ENCODE results near the gene KNDC1. TPM values are rescaled to one million over a fixed set of nuclear protein-coding genes. Genes with fewer than 3 reads are reported as not detected.

Gene KNDC1
- polyA plus RNA-seq, 1 donor from 2014 or later: 4.3 TPM

- TF ChIP-seq CTCF (IDR thresholded peaks at IDR 0.05; ENCODE audit: poor library complexity, severe bottlenecking) (no peak), TAF1 (IDR thresholded peaks at IDR 0.05; ENCODE audit: low read depth) (no peak)
Observed at GRCh38 chr10:133239990-133240389, 80.0 kb downstream of the KNDC1 start (continued).

- Histone ChIP-seq H3K79me2 (replicated peaks; ENCODE audit: insufficient read depth, low read length) (no peaks in the 10 kb centered on the region), H3K36me3 (ENCODE audit: insufficient read depth, low read length) (no peaks in the 10 kb centered on the region), H3K9me2 (ENCODE audit: insufficient read depth, low read length) (no peaks in the 10 kb centered on the region), H3K27ac (ENCODE audit: low read length) (no peak overlapping the region), H3K27me3 (ENCODE audit: insufficient read depth, low read depth, low read length) (peaks cover 30% of the 10 kb centered on the region), H3K4me3 (ENCODE audit: low read length) (no peak overlapping the region), H3K9me3 (ENCODE audit: low read length) (no peaks in the 10 kb centered on the region), H2AFZ (ENCODE audit: low read depth, low read length) (no peak overlapping the region), H3K9ac (ENCODE audit: low read length) (no peak overlapping the region), H3F3A (ENCODE audit: insufficient read depth, low read length, poor library complexity, severe bottlenecking) (no peaks in the 10 kb centered on the region), H4K20me1 (ENCODE audit: insufficient read depth) (no peaks in the 10 kb centered on the region), H3K4me2 (ENCODE audit: low read length) (no peak overlapping the region)
- TF ChIP-seq, protein P1, sequence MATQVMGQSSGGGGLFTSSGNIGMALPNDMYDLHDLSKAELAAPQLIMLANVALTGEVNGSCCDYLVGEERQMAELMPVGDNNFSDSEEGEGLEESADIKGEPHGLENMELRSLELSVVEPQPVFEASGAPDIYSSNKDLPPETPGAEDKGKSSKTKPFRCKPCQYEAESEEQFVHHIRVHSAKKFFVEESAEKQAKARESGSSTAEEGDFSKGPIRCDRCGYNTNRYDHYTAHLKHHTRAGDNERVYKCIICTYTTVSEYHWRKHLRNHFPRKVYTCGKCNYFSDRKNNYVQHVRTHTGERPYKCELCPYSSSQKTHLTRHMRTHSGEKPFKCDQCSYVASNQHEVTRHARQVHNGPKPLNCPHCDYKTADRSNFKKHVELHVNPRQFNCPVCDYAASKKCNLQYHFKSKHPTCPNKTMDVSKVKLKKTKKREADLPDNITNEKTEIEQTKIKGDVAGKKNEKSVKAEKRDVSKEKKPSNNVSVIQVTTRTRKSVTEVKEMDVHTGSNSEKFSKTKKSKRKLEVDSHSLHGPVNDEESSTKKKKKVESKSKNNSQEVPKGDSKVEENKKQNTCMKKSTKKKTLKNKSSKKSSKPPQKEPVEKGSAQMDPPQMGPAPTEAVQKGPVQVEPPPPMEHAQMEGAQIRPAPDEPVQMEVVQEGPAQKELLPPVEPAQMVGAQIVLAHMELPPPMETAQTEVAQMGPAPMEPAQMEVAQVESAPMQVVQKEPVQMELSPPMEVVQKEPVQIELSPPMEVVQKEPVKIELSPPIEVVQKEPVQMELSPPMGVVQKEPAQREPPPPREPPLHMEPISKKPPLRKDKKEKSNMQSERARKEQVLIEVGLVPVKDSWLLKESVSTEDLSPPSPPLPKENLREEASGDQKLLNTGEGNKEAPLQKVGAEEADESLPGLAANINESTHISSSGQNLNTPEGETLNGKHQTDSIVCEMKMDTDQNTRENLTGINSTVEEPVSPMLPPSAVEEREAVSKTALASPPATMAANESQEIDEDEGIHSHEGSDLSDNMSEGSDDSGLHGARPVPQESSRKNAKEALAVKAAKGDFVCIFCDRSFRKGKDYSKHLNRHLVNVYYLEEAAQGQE (IDR thresholded peaks at IDR 0.05; ENCODE audit: borderline replicate concordance): no peak
- no peak for TF ChIP-seq TAF1 (IDR thresholded peaks at IDR 0.05; ENCODE audit: low read depth)
Observed at GRCh38 chr10:133241501-133242205, 81.6 kb downstream of the KNDC1 start.

DNA sequence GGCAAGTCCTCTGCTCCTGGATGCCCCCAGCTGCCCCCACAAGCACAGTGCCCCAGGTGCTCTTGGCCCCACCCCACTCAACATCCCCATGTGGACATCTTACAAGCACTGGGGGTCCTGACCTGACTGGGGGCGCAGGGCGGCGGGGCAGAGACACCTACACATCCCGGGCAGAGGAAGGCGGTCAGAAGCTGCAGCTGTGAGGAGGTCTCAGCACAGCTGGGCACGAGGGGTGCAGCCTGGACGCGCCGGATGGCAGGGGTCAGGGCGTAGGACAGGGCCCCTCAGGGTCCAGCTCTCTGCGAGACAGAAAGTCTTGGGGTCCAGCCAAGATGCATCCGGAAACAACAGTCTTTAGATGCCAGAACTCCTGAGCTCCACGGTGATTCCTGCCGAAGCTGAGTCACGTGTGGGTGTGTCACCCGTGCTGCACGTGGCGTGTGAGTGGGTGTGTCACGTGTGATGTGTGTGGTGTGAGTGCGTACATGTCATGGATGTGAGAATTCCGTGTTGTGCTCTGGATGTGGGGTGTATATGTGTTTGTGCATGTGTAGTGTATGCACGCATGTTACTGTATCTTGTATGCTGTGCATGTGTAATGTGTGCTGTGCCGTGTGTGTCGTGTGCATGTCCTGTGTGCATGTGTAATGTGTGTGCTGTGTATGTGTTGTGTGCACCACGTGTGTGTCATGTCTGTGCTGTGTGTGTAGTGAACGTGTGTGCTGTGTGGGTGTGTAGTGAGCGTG is 82.8 kb downstream of the KNDC1 start:
- Histone ChIP-seq H3K4me3 (ENCODE audit: low read length) (no peak overlapping the region), H3K36me3 (ENCODE audit: insufficient read depth, low read length) (no peaks in the 10 kb centered on the region), H2AFZ (ENCODE audit: low read depth, low read length) (no peak overlapping the region), H3K27ac (ENCODE audit: low read length) (no peak overlapping the region), H3K79me2 (replicated peaks; ENCODE audit: insufficient read depth, low read length) (no peaks in the 10 kb centered on the region), H3K9me2 (ENCODE audit: insufficient read depth, low read length) (no peaks in the 10 kb centered on the region), H3K4me2 (ENCODE audit: low read length) (no peak overlapping the region), H3K9ac (ENCODE audit: low read length) (no peak overlapping the region), H4K20me1 (ENCODE audit: insufficient read depth) (no peaks in the 10 kb centered on the region), H3F3A (ENCODE audit: insufficient read depth, low read length, poor library complexity, severe bottlenecking) (no peaks in the 10 kb centered on the region), H3K9me3 (ENCODE audit: low read length) (no peaks in the 10 kb centered on the region), H3K27me3 (ENCODE audit: insufficient read depth, low read depth, low read length) (peaks cover 19% of the 10 kb centered on the region)
- TF ChIP-seq EP300 (conservative IDR thresholded peaks at IDR 0.05; ENCODE audit: poor library complexity, severe bottlenecking): no peak
- no peak for TF ChIP-seq CTCF (IDR thresholded peaks at IDR 0.05; ENCODE audit: poor library complexity, severe bottlenecking)
- no peak for TF ChIP-seq SMC3 (conservative IDR thresholded peaks at IDR 0.05; ENCODE audit: poor library complexity)
- no peak for TF ChIP-seq EZH2 (IDR thresholded peaks at IDR 0.05; ENCODE audit: borderline replicate concordance, insufficient read depth, low read length, poor library complexity, severe bottlenecking)
- TF ChIP-seq POLR2AphosphoS5 (IDR thresholded peaks at IDR 0.05): no peak
- TF ChIP-seq, protein P1 (IDR thresholded peaks at IDR 0.05; ENCODE audit: borderline replicate concordance): no peak
- TF ChIP-seq TAF1 (IDR thresholded peaks at IDR 0.05; ENCODE audit: low read depth): no peak
